Neural progenitor cell (in vitro differentiated cells): ENCODE measurements around the gene B4GALT5.

Source experiments
- CTCF ChIP-seq: fragments of 200-600 bp; sonication (generic); IDR thresholded peaks from 2 replicates; pipeline ENCODE4 v1.5.1; 2017; ENCODE audit warnings: antibody characterized with exemption, mild to moderate bottlenecking
- EZH2 ChIP-seq: fragments of 200-600 bp; sonication (generic); IDR thresholded peaks from 2 replicates; pipeline ENCODE4 v1.6.1; 2017; ENCODE audit warnings: antibody characterized with exemption, mild to moderate bottlenecking, moderate library complexity
- EZH2phosphoT487 ChIP-seq: fragments of 200-600 bp; sonication (generic); IDR thresholded peaks from 2 replicates; pipeline ENCODE4 v1.6.1; 2017; ENCODE audit warnings: antibody characterized with exemption

GRCh38 chr20:49740807-49741206 lies 27.1 kb upstream of the B4GALT5 start:
- TF ChIP-seq CTCF (no peak), EZH2 (no peak), EZH2phosphoT487 (no peak)
